ENCODE results near the gene NME5. TPM values are rescaled to one million over a fixed set of nuclear protein-coding genes. Genes with fewer than 3 reads are reported as not detected.
"Not testable (repeated sequence)": the region's sequence is repeated elsewhere in the genome, so short reads cannot be mapped to it uniquely, and the experiment has no call there.

Gene NME5
- total RNA-seq, 2 donors from 2014 or later: not detected

DNA sequence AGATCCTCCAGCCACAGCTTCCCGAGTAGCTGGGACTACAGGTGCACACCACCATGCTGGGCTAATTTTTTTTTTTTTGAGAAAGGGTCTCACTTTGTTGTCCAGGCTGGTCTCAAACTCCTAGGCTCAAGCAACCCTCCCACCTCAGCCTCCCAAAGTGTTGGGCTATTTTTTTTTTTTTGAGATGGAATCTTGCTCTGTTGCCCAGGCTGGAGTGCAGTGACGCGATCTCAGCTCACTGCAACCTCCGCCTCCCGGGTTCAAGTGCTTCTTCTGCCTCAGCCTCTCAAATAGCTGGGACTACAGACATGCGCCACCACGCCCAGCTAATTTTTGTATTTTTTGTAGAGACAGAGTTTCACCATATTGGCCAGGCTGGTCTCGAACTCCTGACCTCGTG lies 16.7 kb upstream of the NME5 start:
- H3K27ac Mint-ChIP-seq; DNase-seq (ENCODE audit: low spot score in 2 of 2); ATAC-seq; H3K9me3 Mint-ChIP-seq: not testable (repeated sequence)
- peaks cover 21 to 28% of the 10 kb centered on the region in 2 donors for H3K36me3 Mint-ChIP-seq

DNA sequence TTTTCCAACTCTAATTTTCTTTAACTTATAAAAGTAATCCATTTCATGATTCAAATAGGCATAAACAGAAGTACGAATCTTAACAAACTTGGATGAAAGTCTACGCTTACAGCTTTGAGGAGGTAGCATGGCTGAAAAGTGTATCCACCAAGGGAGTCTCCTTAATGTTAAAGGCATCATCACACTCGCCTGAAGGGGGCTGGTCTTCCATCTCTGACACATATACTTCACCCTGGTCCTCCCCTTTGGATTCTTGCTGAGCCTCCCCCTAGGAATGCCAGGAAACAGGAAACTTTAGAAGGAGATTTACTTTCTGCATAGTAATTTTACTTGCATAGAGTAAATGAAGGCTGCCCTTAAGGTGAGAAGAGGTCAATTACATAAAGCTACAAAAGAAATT lies 10.3 kb upstream of the NME5 start:
- Mint-ChIP-seq H3K9me3 (no peaks in the 10 kb centered on the region), H3K36me3 (no peaks in the 10 kb centered on the region), H3K27ac (no peak overlapping the region)
- DNase-seq (ENCODE audit: low spot score in 2 of 2) (no peak), ATAC-seq (no peak)

DNA sequence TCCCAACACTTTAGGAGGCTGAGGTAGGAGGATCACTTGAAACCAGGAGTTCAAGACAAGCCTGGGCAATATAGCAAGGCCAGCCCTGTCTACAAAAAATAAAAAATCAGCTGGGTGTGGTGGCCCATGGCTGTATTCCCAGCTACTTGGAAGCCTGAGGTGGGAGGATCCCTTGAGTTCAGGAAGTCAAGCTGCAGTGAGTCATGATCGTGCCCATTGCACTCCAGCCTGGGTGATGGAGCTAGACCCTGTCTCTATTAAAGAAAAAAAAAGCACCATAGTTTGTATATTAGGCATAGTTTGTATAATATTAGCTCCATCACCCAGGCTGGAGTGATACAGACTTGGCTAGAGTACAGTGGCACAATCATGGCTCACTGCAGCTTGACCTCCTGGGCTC lies 9.6 kb upstream of the NME5 start:
- ATAC-seq (no peak), DNase-seq (ENCODE audit: low spot score in 2 of 2) (no peak)
- H3K36me3 Mint-ChIP-seq: no peaks in the 10 kb centered on the region
- H3K9me3 Mint-ChIP-seq: no peaks in the 10 kb centered on the region
- H3K27ac Mint-ChIP-seq: no peak overlapping the region

DNA sequence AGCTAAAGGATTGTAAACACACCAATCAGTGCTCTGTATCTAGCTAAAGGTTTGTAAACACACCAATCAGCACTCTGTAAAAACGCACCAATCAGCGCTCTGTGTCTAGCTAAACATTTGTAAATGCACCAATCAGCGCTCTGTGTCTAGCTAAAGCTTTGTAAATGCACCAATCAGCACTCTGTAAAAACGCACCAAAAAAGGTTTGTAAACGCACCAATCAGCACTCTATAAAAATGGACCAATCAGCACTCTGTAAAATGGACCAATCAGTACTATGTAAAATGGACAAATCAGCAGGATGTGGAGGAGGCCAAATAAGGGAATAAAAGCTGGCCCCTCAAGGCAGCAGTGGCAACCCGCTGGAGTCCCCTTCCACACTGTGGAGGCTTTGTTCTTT lies 4.3 kb upstream of the NME5 start:
- not testable (repeated sequence) for ATAC-seq; H3K9me3 Mint-ChIP-seq; H3K36me3 Mint-ChIP-seq; DNase-seq (ENCODE audit: low spot score in 2 of 2); H3K27ac Mint-ChIP-seq

DNA sequence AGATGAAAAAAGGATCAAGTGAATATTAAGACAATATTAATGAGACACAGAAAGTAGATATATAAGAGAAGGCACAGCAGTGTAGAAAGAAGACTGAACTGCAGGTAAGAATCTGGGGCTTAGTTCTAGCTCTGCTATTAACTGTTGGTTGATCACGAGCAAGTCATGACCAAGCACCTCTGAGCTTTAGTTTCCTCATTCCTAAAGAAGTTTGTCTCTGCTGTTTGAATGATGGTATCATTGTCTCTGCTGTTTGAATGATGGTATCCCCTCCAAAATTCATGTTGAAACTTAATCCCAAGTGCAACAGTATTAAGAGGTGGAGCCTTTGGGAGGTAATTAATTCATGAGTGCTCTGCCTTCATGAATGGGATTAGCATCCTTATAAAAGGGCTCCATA lies 2.5 kb upstream of the NME5 start:
- DNase-seq (ENCODE audit: low spot score in 2 of 2): no peak
- Mint-ChIP-seq H3K36me3 (no peaks in the 10 kb centered on the region), H3K9me3 (no peaks in the 10 kb centered on the region), H3K27ac (no peak overlapping the region)
- no peak for ATAC-seq

DNA sequence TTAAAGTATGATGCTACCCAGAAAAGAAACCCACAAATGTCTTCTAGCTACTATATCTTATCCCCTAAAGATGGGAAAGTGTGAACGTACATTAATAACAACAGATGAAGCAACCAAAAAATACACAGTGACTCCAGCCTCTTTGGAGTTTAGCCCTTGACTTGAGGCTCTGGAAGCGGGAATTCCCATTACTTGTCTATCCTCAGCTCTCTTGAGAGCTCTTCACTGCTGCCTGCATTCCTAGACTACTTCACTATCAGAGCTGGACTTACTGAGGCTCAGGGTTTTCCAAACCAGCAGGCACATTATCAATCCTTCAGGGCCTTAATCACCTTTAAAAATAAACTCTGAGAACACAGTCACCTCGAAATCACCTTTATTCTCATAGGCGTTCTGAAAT lies 1.0 kb upstream of the NME5 start:
- Mint-ChIP-seq H3K9me3 (no peaks in the 10 kb centered on the region), H3K36me3 (no peaks in the 10 kb centered on the region), H3K27ac (no peak overlapping the region)
- ATAC-seq (no peak), DNase-seq (ENCODE audit: low spot score in 2 of 2) (no peak)

DNA sequence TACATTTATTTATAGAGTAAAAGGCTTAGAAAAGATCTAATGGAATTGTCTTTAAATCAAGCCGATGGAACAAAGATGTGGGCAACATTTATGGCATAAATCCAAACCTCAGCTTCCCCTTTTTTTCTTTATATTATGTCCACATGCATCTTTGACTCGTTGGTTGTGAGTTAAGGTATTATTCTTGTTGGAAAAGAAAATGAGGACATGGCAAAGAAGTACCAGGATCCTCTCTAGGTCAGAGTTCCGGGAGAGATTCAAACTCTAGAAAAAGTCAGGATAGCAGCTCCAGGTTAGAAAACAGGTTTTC lies 508 bp upstream of the NME5 start:
- H3K27ac Mint-ChIP-seq: no peak overlapping the region
- H3K36me3 Mint-ChIP-seq: no peaks in the 10 kb centered on the region
- H3K9me3 Mint-ChIP-seq: no peaks in the 10 kb centered on the region
- DNase-seq (ENCODE audit: low spot score in 2 of 2) (no peak), ATAC-seq (no peak)

DNA sequence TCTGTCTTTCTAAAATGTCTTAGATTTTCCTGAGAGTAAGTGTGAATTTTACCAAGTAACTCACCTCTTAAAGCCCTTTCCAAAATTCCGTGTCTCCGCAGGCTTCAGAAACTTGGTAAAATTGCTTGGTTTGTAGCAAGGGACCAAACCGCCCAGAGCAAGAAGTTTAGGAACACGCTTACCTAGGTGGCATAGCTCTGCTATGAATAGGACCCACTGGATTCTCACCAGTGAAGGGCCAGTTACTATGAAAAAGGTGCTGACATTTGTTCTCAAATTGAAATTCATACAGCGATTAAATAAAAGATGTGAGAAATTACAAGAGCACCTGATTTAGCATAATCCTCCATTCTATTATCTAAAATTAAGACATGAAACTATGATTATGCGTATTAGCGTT lies 6.7 kb downstream of the NME5 start:
- no peak for DNase-seq (ENCODE audit: low spot score in 2 of 2)
- H3K36me3 Mint-ChIP-seq: no peaks in the 10 kb centered on the region
- no peak for ATAC-seq
- no peak overlapping the region for H3K27ac Mint-ChIP-seq
- H3K9me3 Mint-ChIP-seq: no peaks in the 10 kb centered on the region

DNA sequence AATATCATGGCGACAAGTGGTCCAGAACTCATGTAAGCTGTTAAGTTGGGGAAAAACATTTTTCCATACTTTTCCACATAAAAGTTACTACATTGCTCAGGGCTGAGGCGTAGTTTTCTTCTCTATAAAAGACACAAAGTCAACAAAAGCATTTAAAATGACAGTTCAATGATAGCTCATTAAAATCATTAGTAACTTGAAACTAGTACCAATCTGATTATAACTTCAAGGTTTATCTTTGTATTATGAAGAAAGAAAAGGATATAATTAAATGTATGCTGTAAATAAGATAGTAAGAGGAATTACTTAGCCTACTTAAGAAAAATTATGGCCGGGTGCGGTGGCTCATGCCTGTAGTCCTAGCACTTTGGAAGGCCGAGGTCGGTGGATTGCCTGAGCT lies 9.9 kb downstream of the NME5 start:
- Mint-ChIP-seq H3K9me3 (no peaks in the 10 kb centered on the region), H3K36me3 (no peaks in the 10 kb centered on the region), H3K27ac (no peak overlapping the region)
- ATAC-seq: no peak
- DNase-seq (ENCODE audit: low spot score in 2 of 2): no peak

DNA sequence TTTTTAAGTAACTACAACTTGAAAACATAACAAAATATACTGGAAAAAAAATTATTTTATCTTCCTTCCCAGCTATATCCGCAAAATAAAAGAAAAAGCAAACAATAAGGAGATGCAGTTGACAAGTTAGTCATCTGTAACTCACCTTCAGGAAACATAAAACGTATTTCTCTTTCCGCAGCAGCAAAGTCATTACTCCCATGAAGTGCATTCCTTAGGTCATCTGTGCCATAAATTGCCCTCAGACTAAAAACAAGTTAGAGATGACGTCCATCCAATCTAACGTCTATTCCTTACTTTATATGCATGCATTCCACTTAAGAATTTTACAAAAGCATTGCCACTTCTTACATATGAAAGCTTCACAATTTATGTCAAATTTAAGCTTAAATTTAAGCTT lies 10.9 kb downstream of the NME5 start:
- ATAC-seq: no peak

DNA sequence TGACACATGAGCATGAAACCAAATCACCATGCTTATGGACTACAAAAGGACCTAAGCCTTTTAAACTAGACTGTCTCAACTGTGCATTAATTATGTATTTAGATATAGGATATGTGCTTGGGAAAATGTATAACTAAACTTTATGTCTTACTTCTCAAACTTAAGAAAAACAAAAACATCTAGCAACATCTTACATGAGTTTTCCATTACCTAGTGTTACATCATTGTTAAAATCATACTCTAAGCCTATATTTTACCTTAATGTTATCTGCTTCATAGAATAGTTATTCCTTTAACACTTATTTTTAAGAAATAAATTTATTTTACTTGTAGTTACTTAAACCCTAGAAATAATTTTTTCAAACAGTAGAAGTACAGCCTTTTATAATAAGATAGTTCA lies 24.0 kb downstream of the NME5 start:
- Mint-ChIP-seq H3K9me3 (no peaks in the 10 kb centered on the region), H3K36me3 (no peaks in the 10 kb centered on the region), H3K27ac (no peak overlapping the region)
- no peak for DNase-seq (ENCODE audit: low spot score in 2 of 2)
- no peak for ATAC-seq

More for the DNA sequence above, 10.9 kb downstream of the NME5 start:
- Mint-ChIP-seq H3K9me3 (no peaks in the 10 kb centered on the region), H3K27ac (no peak overlapping the region), H3K36me3 (no peaks in the 10 kb centered on the region)
- DNase-seq (ENCODE audit: low spot score in 2 of 2): no peak

DNA sequence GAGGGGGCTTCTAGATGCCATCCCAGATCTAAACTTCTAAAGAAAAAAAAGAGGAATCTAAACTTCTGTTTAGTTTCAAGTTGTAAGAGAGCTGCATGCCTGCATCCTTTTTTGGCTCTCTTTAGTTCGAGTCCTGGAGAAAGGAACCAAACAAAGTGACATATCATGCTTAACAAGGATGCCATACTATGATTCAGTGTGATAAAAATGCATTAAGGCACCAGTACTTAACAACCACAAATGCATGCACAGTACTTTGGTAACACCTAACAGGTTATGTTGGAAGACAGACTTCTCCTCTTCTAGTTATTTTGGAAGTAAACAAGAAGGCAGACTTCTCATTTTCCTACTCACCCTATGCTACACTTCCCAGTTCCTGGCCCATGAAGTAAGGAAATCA lies 27.3 kb downstream of the NME5 start:
- no peak for ATAC-seq
- Mint-ChIP-seq H3K27ac (no peak overlapping the region), H3K36me3 (no peaks in the 10 kb centered on the region), H3K9me3 (no peaks in the 10 kb centered on the region)
- no peak for DNase-seq (ENCODE audit: low spot score in 2 of 2)

DNA sequence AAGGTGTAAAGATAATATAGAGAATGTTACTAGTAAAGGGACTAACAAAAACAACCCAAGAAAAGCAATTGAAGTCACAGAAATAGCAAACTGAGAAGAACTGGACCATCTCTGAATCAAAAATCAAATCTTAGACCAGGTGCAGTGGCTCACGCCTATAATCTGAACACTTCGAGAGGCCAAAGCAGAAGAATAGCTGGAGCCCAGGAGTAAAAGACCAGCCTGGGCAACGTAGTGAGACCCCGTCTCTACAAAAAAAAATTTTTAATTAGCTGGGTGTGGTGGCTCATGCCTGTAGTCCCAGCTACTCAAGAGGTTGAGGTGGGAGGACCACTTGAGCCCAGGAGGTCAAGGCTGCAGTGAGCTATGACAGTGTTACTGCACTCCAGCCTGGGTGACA lies 28.0 kb downstream of the NME5 start:
- ATAC-seq (no peak), DNase-seq (ENCODE audit: low spot score in 2 of 2) (no peak)
- no peak overlapping the region for H3K27ac Mint-ChIP-seq
- H3K9me3 Mint-ChIP-seq: no peaks in the 10 kb centered on the region
- no peaks in the 10 kb centered on the region for H3K36me3 Mint-ChIP-seq

DNA sequence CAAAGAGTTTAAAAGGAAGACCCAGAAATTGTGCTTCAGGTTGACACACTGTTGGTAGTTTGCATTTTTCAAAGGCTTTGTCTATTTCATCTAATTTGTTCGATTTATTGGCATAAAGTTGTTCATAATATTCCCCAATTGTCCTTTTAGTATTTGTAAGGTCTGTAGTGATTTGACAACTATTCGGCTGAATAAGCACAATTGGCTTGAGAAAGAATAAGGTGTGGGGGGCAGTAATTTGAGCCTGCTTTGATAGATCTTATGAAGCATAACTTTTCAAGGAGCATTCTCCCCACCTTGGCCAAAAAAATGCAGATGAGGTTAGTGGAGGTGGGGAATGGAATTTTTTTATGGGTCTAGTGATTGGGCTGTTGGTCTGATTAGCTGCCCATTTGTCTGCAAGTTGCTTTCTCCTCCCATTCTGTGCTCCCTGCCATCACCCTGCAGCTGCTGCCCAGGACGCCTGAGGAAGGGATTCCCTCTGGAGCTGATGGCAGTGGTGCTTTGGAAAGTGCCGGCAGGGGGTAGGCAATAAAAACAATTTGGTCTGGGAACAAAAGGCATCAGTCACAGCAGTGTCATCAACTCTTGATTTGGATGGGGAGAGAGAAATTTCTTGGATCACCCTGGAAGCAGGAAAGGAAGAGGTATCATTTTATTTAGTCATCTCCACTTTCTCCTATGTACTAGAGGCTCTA lies 28.8 kb downstream of the NME5 start:
- no peak overlapping the region for H3K27ac Mint-ChIP-seq
- ATAC-seq (no peak), DNase-seq (ENCODE audit: low spot score in 2 of 2) (no peak)
- no peaks in the 10 kb centered on the region for H3K9me3 Mint-ChIP-seq
- no peaks in the 10 kb centered on the region for H3K36me3 Mint-ChIP-seq

DNA sequence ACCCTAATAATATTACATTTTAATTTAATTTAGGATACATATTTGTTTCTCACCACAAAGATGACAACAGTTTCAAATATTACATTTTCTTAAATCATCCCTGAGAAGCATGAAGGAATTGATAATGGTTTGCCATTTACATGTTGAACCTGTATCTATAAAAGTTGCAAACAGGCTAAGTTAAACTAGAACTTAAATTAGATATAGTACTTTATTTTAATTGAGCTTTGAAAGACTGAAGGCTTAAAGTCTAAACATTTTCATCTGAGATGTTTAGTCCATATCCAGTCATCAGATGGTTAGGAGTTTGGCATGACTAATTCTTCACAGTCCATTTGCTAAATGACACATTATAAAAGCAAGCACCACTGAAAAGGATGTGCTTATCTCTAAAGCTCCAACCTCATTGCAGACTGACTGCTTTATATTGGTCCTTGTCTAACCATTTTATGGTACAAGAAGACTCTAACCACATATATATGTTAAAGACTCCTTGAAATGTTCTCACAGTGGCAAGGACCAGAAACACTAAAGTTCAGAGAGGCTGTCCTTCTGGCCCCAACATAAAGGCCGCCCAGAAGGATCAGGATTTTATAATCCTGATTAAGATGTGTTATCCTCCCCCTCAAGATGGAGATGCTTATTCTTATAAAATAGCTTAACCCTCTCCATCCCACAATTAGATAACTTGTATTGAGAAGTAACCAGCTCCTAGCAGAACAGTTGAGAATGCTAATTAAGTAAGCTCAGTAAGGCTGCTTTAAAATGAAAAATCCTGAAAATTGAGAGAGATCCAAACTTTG lies 29.6 kb downstream of the NME5 start:
- DNase-seq (ENCODE audit: low spot score in 2 of 2) (no peak), ATAC-seq (peak; percentile 30 to 41)
- H3K27ac Mint-ChIP-seq: no peak overlapping the region
- no peaks in the 10 kb centered on the region for H3K36me3 Mint-ChIP-seq
- H3K9me3 Mint-ChIP-seq: no peaks in the 10 kb centered on the region

DNA sequence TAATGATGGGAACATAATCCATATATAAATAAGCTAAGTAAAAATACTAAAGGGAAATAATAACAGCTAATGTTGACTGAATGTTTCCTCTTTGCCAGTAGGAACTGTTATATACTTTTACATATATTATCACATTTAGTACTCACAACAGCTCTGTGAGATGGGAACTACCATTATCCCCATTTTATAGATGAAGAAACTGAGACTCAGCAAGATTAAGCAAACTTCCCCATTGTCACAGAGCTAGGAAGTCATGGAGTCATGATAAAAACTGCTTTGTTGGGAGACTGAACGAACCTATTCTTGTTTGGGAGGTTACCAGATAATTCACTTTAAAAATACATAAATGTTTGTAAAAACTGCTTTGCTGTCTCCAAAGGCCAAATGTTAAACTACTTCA lies 32.0 kb downstream of the NME5 start:
- Mint-ChIP-seq H3K27ac (no peak overlapping the region), H3K36me3 (no peaks in the 10 kb centered on the region), H3K9me3 (no peaks in the 10 kb centered on the region)
- no peak for ATAC-seq
- DNase-seq (ENCODE audit: low spot score in 2 of 2): no peak

DNA sequence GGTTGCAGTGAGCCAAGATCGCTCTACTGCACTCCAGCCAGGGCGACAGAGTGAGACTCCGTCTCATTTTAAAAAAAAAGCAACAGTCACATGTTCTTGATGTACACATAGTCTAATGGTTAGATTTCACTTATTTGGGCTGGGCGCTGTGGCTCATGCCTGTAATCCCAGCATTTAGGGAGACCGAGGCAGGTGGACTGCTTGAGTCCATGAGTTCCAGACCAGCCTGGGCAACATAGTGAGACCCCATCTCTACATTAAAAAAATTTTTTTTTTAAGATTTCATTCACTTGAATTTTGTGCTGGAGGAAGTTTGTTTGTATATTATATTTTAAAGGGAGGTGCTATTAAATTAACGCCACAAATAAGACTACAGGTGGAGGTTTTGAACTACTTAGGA lies 33.5 kb downstream of the NME5 start:
- no peak for DNase-seq (ENCODE audit: low spot score in 2 of 2)
- Mint-ChIP-seq H3K9me3 (no peaks in the 10 kb centered on the region), H3K27ac (no peak overlapping the region), H3K36me3 (no peaks in the 10 kb centered on the region)
- ATAC-seq: no peak

DNA sequence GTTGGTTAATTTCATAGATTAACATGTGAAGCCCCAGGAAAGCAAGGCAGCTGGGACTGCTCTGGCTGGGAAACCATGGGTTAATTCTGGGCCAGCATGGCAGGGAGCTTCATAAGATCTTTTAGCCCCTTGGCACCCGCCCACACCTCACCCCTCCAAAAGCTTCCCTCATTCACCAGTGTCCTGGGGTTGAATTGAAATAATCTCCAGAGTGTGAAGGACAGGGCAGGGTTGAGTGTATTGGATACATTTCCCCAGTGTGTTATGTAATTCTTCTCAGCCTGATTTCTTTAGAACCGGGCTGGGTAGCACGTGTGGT lies 36.0 kb downstream of the NME5 start:
- no peak for ATAC-seq
- Mint-ChIP-seq H3K27ac (no peak overlapping the region), H3K9me3 (no peaks in the 10 kb centered on the region), H3K36me3 (no peaks in the 10 kb centered on the region)
- DNase-seq (ENCODE audit: low spot score in 2 of 2): no peak

Measured in activated naive CD4-positive, alpha-beta T cell treated with anti-CD3 and anti-CD28 coated beads, Interleukin-2, amount 50 U/mL, for 72 hours (primary cell).